HFF-Myc (cell line): ENCODE measurements around the gene NXPH4.

Source experiments
- DNase-seq: peaks from one replicate; pipeline ENCODE4 v3.0.0-alpha.2; 2011; ENCODE audit warnings: low read depth; ENCODE audit errors: extremely low read depth
- H3K4me3 ChIP-seq: replicated peaks from 2 replicates; pipeline ENCODE4 v1.5.1; 2011; ENCODE audit warnings: low read depth, mild to moderate bottlenecking, control low read depth, low read length
- TF ChIP-seq, protein P1 (sequence below): IDR thresholded peaks from 2 replicates; pipeline ENCODE4 v1.5.1; 2012; ENCODE audit warnings: mild to moderate bottlenecking, low read depth, low read length, control low read depth; ENCODE audit errors: missing control alignments

Gene NXPH4

DNA sequence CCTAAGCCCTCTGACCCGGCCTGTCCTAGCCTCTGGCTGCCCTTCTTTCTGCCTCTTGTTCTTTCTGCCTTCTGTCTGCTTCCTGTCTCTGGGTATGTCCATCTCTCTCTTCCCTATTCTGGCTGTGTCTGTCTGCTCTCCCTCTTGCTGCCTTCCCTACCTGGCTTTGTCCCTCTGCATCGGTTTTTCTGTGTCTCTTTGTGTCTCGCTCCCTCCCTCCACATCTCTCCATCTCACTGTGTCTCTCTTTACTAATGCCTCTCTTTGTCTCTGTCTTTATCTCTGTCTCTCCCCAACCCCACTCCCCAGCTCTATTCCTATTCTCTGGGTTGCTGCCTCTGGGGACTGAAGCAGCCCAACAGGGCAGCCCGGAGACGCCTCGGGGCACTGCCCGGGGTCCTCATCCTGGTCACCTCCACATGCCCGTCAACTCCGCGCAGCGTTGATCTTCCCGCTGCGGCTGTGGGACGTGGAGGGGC is 23.0 kb downstream of the NXPH4 start:
- DNase-seq = no peak
- TF ChIP-seq, protein P1, sequence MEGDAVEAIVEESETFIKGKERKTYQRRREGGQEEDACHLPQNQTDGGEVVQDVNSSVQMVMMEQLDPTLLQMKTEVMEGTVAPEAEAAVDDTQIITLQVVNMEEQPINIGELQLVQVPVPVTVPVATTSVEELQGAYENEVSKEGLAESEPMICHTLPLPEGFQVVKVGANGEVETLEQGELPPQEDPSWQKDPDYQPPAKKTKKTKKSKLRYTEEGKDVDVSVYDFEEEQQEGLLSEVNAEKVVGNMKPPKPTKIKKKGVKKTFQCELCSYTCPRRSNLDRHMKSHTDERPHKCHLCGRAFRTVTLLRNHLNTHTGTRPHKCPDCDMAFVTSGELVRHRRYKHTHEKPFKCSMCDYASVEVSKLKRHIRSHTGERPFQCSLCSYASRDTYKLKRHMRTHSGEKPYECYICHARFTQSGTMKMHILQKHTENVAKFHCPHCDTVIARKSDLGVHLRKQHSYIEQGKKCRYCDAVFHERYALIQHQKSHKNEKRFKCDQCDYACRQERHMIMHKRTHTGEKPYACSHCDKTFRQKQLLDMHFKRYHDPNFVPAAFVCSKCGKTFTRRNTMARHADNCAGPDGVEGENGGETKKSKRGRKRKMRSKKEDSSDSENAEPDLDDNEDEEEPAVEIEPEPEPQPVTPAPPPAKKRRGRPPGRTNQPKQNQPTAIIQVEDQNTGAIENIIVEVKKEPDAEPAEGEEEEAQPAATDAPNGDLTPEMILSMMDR = no peak
- peak overlapping the region; percentile 57 for H3K4me3 ChIP-seq

DNA sequence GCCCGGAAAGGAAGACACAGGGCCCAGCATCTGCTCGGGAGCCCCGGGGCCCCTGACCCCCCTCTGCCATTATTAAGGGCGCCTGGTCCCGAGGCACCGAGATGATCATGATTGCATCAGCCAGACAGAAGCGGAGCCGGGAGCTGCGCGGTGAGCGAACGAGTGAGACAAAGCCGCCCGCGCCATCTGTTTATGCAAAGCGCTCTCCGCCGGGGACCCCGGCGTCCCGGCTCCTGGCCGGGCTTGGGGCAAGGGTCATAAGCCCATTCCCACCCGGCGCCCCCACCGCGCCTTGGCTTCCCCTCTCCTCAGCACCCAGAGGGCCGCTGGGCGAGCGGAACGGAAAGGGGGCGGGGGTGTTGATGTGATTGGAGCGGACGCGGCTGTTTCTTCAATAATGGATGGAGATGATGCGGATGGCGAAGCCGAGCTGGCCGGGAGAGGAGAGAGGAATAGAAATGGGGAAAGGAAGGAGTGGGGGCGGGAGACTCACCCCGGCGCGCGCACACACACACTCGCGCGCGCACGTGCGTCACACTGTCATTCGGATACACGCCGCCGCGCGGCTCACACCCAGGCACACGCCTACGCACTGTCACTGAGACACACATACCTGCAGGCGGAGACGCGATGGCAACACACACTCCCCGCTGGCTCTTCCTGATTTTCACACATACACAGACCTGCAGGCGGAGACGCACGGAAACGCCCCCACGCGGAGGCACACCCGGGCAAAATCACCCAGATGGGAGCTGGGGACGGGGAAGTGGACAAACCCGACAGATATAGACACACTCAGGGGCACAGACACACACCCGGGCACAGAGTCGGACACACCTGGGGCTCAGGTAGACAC is 23.7 kb downstream of the NXPH4 start:
- no peak for DNase-seq
- peak overlapping the region; percentile 57 for H3K4me3 ChIP-seq
- TF ChIP-seq, protein P1 = no peak

DNA sequence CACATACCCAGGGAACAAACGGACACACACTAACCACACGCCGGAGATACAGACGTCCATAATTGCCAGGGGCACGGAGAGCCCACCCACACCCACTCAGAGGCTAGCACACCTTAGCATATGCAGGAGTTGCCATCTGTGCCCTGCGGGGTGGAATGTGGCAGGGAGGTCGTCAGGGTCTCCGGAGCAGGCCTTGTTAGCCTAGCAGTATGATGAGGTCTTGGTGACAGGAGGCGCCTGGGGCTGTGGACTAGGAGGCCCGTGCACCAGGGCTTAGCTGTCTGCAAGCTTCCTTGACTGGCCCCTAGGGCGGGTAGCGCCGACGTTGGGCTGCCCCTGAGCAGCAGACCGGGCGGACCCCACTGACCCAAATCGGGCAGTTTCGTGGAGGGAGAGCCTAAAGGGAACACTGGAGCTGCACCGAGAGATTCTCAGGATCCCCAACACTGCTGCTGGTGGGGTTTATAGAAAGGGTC is 24.4 kb downstream of the NXPH4 start:
- peak overlapping the region; percentile 57 for H3K4me3 ChIP-seq
- no peak for DNase-seq
- TF ChIP-seq, protein P1 = no peak

DNA sequence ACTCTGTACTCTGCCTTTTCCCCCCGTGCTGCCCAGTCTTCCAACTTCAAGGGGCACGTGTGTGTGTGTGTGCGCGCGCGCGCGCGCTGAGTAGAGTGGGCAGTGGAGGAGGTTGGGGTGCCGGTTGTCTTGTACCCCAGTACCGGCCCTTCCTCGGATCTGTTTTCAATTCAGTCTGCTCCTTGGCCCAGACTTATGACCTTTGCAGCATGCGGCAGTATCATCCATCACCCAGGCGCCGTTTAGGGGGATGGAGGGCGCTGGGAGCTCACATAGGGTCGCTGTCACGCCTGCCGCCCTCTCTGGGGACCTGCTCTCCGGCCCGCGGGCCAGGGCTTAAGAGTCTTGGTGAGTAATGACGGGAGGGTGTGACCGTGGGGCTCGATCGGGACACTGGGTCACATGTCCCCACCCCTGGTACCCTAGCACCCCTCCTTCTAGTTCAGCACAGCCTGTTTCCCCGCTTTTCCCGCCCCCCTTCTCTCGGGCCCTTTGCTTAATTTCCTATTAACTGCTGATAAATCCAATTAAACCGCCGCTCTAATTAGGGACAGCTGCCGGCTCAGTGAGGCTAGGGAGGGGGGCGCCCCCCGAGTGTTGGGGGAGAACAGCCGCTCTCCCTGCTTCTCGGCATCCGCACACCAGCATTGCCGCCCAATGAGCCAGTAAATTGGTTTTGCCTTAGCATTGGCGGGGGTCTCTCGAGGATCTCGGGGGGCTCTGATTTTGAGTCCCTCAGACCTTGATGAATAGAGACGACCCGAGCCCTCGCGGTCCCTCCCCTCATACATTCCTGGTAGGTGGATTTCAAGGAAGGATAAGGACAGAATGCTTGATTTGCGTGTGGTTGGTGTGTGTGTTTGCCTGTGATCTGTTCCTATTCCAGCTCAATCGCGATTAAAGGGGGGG is 25.1 kb downstream of the NXPH4 start:
- H3K4me3 ChIP-seq = no peak overlapping the region
- no peak for DNase-seq
- TF ChIP-seq, protein P1 = no peak

DNA sequence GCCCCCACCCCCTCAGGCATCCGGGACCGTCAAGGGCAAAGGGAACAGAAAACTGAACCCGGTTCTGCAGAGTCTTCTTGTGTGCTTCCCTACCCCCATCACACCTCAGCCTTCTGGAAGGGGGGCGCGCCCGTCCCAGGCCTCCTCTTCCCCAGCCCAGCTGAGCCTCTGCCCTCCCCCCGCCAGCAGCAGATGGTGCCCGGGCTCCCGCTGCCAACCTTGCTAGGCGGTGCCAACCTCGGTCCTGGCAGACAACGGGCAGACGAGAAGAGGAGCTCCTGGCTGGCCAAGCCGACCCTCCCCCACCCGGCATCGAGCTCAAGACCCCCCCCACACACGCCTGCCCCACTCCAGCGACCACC is 25.7 kb downstream of the NXPH4 start:
- TF ChIP-seq, protein P1 = no peak
- H3K4me3 ChIP-seq = no peak overlapping the region
- DNase-seq = no peak

DNA sequence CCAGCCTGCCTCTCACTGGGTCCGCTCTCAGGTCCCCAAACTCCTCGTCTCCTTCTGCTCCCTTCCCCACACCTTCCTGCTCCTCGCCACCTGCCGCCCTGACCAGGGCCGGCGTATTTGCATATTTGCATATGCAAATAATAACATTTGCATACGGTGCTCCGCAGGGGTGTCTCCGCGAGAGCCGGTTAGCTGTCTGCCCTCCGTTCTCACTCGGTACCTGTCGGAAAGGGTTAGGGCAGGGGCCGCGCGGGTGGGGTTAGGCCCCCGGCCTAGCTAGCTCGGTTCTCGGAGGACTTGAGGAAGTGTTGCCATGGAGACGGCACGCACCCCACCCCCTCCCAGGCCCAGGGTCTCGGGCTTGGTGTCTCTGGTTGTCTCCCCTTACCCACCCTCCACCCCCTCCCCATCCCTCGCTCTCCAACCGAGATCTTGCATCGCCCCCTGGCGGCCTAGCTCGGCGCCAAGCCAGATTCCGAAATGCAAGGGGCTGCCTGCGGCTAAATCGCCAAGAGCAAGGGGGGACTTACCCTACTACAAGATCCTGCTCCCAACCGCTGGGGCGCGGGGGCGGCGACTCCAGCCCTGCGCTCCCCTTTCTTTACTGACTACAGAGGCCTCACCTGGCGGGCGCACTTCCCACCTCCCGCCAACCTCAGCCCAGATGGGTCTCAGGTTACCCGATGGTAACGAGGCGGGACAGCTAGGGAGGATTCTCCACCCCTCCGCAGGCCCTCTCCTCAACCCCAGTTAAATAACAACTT is 26.3 kb downstream of the NXPH4 start:
- DNase-seq = no peak
- H3K4me3 ChIP-seq = peak overlapping the region; percentile 25
- TF ChIP-seq, protein P1 = peak; percentile 66
